Neuronal stem cell (in vitro differentiated cells): ENCODE data around the gene WWP2.
"Not testable (repeated sequence)": the region's sequence is repeated elsewhere in the genome, so short reads cannot be mapped to it uniquely, and the experiment has no call there.

ENCODE experiments used
- DNase-seq: peaks from one replicate; pipeline ENCODE4 v3.0.0-alpha.2; 2013; ENCODE audit warnings: low spot score
- H2AFZ ChIP-seq: one replicate; pipeline ENCODE4 v1.6.1; 2013; ENCODE audit warnings: mild to moderate bottlenecking, low read length, inconsistent platforms
- H2AK5ac ChIP-seq: 2 replicates; pipeline ENCODE4 v1.6.1; 2013; ENCODE audit warnings: low read depth, mild to moderate bottlenecking, inconsistent platforms, low read length, moderate library complexity, mixed read lengths
- H2BK120ac ChIP-seq: 2 replicates; pipeline ENCODE4 v1.6.1; 2013; ENCODE audit warnings: low read depth, mild to moderate bottlenecking, inconsistent platforms, low read length, moderate library complexity, mixed read lengths
- H2BK12ac ChIP-seq: one replicate; pipeline ENCODE4 v1.6.1; 2013; ENCODE audit warnings: low read length, inconsistent platforms
- H2BK15ac ChIP-seq: 2 replicates; pipeline ENCODE4 v1.6.1; 2013; ENCODE audit warnings: mild to moderate bottlenecking, low read length, inconsistent platforms, mixed read lengths
- H2BK5ac ChIP-seq: one replicate; pipeline ENCODE4 v1.6.1; 2013; ENCODE audit warnings: inconsistent platforms, mild to moderate bottlenecking, low read length, moderate library complexity
- H3K14ac ChIP-seq: one replicate; pipeline ENCODE4 v1.6.1; 2013; ENCODE audit warnings: low read length, inconsistent platforms
- H3K18ac ChIP-seq: 2 replicates; pipeline ENCODE4 v1.6.1; 2013; ENCODE audit warnings: low read length, inconsistent platforms
- H3K23ac ChIP-seq: 2 replicates; pipeline ENCODE4 v1.6.1; 2013; ENCODE audit warnings: low read depth, mild to moderate bottlenecking, mixed read lengths, low read length, inconsistent platforms; ENCODE audit not compliant: poor library complexity
- H3K27ac ChIP-seq: replicated peaks from 3 replicates; pipeline ENCODE4 v1.5.1; 2013; ENCODE audit warnings: low read length, inconsistent platforms
- H3K27me3 ChIP-seq, 3 experiments: 2 replicates each; pipeline ENCODE4 v1.6.1; 2013; ENCODE audit warnings: low read length in 3 of 3, mild to moderate bottlenecking in 2 of 3, inconsistent platforms in 1 of 3, low read depth in 1 of 3, mixed read lengths in 1 of 3, moderate library complexity in 1 of 3; ENCODE audit not compliant: control insufficient read depth in 3 of 3, insufficient read depth in 3 of 3
- H3K36me3 ChIP-seq, 2 donors: replicated peaks in 1 of 2; 2 replicates each; pipeline ENCODE4 v1.6.1; 2013; ENCODE audit warnings: low read length in 2 of 2; ENCODE audit not compliant: control insufficient read depth in 2 of 2, insufficient read depth in 2 of 2
- H3K4ac ChIP-seq: 2 replicates; pipeline ENCODE4 v1.6.1; 2013; ENCODE audit warnings: inconsistent platforms, mild to moderate bottlenecking, low read length, moderate library complexity
- H3K4me1 ChIP-seq, 2 donors: 1 replicate in 1 of 2; 2 replicates in 1 of 2; pipeline ENCODE4 v1.6.1; 2013; ENCODE audit warnings: low read length in 2 of 2, low read depth in 1 of 2; ENCODE audit not compliant: control insufficient read depth in 2 of 2, insufficient read depth in 1 of 2
- H3K4me2 ChIP-seq: one replicate; pipeline ENCODE4 v1.6.1; 2013; ENCODE audit warnings: mild to moderate bottlenecking, low read length, inconsistent platforms; ENCODE audit not compliant: insufficient read depth, poor library complexity, severe bottlenecking
- H3K4me3 ChIP-seq, 2 donors: 2 replicates each; pipeline ENCODE4 v1.5.1; 2013; ENCODE audit warnings: low read length in 2 of 2, mild to moderate bottlenecking in 2 of 2, inconsistent platforms in 1 of 2, moderate library complexity in 1 of 2
- H3K79me1 ChIP-seq: one replicate; pipeline ENCODE4 v1.6.1; 2013; ENCODE audit warnings: low read depth, mild to moderate bottlenecking, inconsistent platforms, low read length, moderate library complexity
- H3K9ac ChIP-seq: one replicate; pipeline ENCODE4 v1.6.1; 2013; ENCODE audit warnings: mild to moderate bottlenecking, low read depth, low read length, inconsistent platforms; ENCODE audit not compliant: poor library complexity
- H3K9me3 ChIP-seq, 2 donors: replicated peaks in 1 of 2; 2 replicates each; pipeline versions ENCODE3 to v1.6.1; 2013; ENCODE audit warnings: low read length in 2 of 2, mild to moderate bottlenecking in 2 of 2, inconsistent platforms in 1 of 2, low read depth in 1 of 2, mixed read lengths in 1 of 2, moderate library complexity in 1 of 2; ENCODE audit not compliant: control insufficient read depth in 2 of 2, insufficient read depth in 1 of 2
- H4K8ac ChIP-seq: one replicate; pipeline ENCODE4 v1.6.1; 2013; ENCODE audit warnings: low read depth, mild to moderate bottlenecking, inconsistent platforms, low read length, moderate library complexity
- H4K91ac ChIP-seq: one replicate; pipeline ENCODE4 v1.6.1; 2013; ENCODE audit warnings: low read length, low read depth, mild to moderate bottlenecking, inconsistent platforms; ENCODE audit not compliant: poor library complexity
- WGBS, 2 donors: extraction: QIAGEN DNeasy Blood & Tissue Kit; methylation state at CpG; one replicate each; pipeline ENCODE4 v1.1.7; 2013; ENCODE audit warnings: missing lambda C conversion rate in 2 of 2, mixed read lengths in 1 of 2; ENCODE audit not compliant: insufficient read length in 2 of 2, insufficient replicate concordance in 1 of 2; ENCODE audit errors: extremely low coverage in 2 of 2; 5-methylcytosine and 5-hydroxymethylcytosine counted together

Gene WWP2

DNA sequence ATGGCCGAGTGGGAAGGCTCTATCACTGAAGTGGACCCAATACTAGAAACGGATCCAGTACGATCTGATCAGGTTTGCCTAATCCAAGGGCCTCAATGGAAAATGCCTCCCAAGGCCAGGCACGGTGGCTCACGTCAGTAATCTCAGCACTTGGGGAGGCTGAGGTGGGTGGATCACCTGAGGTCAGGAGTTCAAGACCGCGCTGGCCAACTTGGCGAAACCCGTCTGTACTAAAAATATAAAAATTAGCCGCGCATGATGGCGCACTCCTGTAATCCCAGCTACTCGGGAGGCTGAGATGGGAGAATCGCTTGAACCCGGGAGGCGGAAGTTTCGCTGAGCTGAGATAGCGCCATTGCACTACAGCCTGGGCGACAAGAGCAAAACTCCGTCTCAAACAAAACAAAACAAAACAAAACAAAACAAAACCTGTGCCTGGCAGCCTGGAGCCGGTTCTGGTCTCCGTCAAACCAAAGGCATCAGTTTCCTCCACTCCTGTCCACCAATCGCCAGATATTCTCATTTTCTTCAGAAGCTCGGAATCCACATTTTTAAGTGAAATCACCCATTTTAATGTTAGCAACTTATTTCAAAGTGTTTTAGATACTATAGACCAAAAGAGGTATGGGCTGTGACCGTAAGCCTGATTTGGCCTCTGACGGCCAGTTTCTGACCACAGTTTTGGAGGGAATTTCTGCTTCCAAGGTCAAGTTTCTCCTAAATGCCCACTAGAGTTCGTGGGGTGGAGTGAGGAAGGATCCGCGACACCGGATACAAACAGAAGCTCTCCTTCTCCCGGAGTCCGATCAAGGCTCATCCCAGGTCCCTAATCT is 36.4 kb upstream of the WWP2 start:
- Histone ChIP-seq H3K79me1 (no peaks in the 10 kb centered on the region), H3K9ac (no peak overlapping the region), H3K27ac (peak overlapping the region; percentile 61), H3K9me3 (no peaks in the 10 kb centered on the region), H3K14ac (no peak overlapping the region), H3K4me1 (peaks cover 4 to 15% of the 10 kb centered on the region in 2 donors), H3K23ac (peak overlapping the region; percentile 90), H3K4ac (no peak overlapping the region), H2AFZ (peak overlapping the region; percentile 88), H2BK12ac (no peak overlapping the region), H2BK5ac (peak overlapping the region; percentile 69), H2BK120ac (no peak overlapping the region), H2AK5ac (no peak overlapping the region), H4K8ac (no peak overlapping the region), H3K18ac (no peak overlapping the region), H2BK15ac (peak overlapping the region; percentile 47), H3K4me3 (peak overlapping the region; percentile 3 to 50), H3K27me3 (no peaks in the 10 kb centered on the region), H3K4me2 (peak overlapping the region; percentile 90), H4K91ac (no peak overlapping the region), H3K36me3 (no peaks in the 10 kb centered on the region)
- no peak for DNase-seq
- WGBS, 2 donors, result no CpG with 5 or more reads among the region's 32 CpGs

DNA sequence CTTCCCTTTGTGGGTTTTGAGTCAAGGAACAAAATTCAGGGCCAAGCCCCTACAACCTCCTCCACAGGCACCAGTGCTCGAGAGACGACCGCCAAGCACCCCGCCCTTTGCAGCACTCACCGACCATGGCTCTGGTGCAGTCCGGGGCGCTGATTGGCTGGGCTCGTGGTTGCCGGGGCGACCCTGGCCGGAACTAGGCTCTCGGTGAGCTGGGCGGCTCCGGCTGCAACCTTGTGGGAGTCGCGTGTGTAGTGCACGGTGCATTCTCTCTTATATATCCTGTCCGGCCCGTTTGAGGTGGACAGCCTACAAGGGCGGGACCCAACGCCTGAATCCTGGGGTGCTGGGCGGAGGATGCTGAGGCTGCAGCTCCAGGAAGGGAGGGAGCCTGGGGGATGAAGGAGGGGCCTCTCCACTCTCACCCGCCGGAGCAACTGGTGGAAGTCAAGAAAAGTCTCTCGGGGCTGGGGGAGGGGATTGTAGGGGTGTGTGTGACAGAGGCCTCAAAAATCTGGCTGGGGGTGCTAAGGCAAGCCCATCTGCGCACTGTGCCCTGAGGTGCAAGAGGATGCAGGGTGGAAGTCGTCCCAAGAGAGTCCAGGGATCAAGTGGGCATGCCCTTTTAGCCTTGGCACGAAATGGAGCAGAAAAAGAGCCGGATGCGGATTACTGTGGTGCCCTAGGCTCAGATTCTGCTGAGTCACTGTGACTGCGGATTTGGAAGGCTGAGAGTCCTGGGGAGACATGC is 35.6 kb upstream of the WWP2 start, which contains the start of gene NQO1:
NQO1 (minus strand) TSS at position 248 of the 748 bp plus-strand sequence; CDS start at position 127, 121 bp downstream.
- H3K36me3 ChIP-seq, result no peaks in the 10 kb centered on the region
- no peak within 1 kb of the TSS for H4K8ac ChIP-seq
- peak within 1 kb of the TSS; percentile 82 for H3K9ac ChIP-seq
- H2AFZ ChIP-seq, result peak within 1 kb of the TSS; percentile 88
- no CpG with 5 or more reads among the region's 31 CpGs for WGBS, 2 donors
- DNase-seq, result peak; percentile 83
- H2BK120ac ChIP-seq, result no peak within 1 kb of the TSS
- peak within 1 kb of the TSS; percentile 69 for H2BK5ac ChIP-seq
- no peak within 1 kb of the TSS for H3K14ac ChIP-seq
- peak within 1 kb of the TSS; percentile 90 for H3K4me2 ChIP-seq
- no peaks in the 10 kb centered on the region for H3K79me1 ChIP-seq
- H2BK15ac ChIP-seq, result peak within 1 kb of the TSS; percentile 47
- no peaks in the 10 kb centered on the region for H3K27me3 ChIP-seq
- peak within 1 kb of the TSS; percentile 78 for H3K18ac ChIP-seq
- no peaks in the 10 kb centered on the region for H3K9me3 ChIP-seq
- peak within 1 kb of the TSS; percentile 90 for H3K23ac ChIP-seq
- H3K4me1 ChIP-seq, result peaks cover 4 to 15% of the 10 kb centered on the region in 2 donors
- H2BK12ac ChIP-seq, result no peak within 1 kb of the TSS
- H3K4me3 ChIP-seq, result peak within 1 kb of the TSS; percentile 50 to 80
- H3K4ac ChIP-seq, result no peak within 1 kb of the TSS
- peak within 1 kb of the TSS; percentile 94 for H3K27ac ChIP-seq
- H2AK5ac ChIP-seq, result peak within 1 kb of the TSS; percentile 34
- H4K91ac ChIP-seq, result peak within 1 kb of the TSS; percentile 47

DNA sequence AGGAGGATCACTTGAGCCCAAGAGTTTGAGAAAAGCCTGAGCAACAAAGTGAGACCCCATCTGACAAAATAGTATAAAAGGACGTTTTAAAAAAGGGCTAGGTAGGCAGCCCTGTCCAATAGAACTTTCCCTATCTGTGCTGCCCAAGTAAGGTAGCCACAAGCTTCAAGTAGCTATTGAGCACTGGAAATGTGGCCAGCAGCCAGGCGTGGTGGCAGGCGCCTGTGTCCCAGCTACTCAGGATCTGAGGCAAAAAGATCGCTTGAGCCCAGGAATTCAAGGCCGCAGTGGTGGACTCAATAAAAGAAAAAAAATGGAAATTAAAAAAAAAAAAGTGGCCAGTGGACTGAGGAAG is 34.2 kb upstream of the WWP2 start:
- Histone ChIP-seq H3K4ac (no peak overlapping the region), H2AFZ (no peak overlapping the region), H3K4me2 (no peak overlapping the region), H3K27me3 (no peaks in the 10 kb centered on the region), H4K91ac (no peak overlapping the region), H3K27ac (peak overlapping the region; percentile 4), H3K4me1 (peaks cover 4 to 15% of the 10 kb centered on the region in 2 donors), H3K4me3 (no peak overlapping the region), H3K18ac (peak overlapping the region; percentile 84), H3K23ac (no peak overlapping the region), H3K14ac (no peak overlapping the region), H2BK15ac (no peak overlapping the region), H3K9me3 (no peaks in the 10 kb centered on the region), H3K79me1 (no peaks in the 10 kb centered on the region), H3K36me3 (no peaks in the 10 kb centered on the region), H2AK5ac (no peak overlapping the region), H4K8ac (no peak overlapping the region), H2BK120ac (peak overlapping the region; percentile 29), H2BK12ac (no peak overlapping the region), H3K9ac (no peak overlapping the region), H2BK5ac (peak overlapping the region; percentile 21)
- DNase-seq, result no peak
- WGBS, 2 donors, result no CpG with 5 or more reads among the region's 5 CpGs

DNA sequence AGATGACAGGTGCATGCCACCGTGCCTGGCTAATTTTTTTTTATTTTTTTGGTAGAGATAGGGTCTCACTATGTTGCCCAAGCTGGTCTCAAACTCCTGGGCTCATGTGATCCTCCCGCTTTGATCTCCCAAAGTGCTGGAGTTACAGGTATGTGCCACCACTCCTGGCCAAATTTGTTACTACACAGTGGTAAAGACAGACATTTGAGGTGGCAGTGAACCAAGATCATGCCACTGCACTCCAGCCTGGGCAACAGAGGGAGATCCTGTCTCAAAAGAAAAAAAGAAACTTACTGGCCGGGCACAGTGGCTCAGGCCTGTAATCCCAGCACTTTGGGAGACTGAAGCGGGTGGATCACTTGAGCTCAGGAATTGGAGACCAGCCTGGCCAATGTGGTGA is 33.1 kb upstream of the WWP2 start:
- H3K4me1 ChIP-seq, result peaks cover 4 to 15% of the 10 kb centered on the region in 2 donors
- H3K27ac ChIP-seq, H3K9ac ChIP-seq, H2BK12ac ChIP-seq, H2AK5ac ChIP-seq, H3K18ac ChIP-seq, H2AFZ ChIP-seq, H3K9me3 ChIP-seq, H3K4me2 ChIP-seq, H3K23ac ChIP-seq, DNase-seq, H4K91ac ChIP-seq, H4K8ac ChIP-seq, H3K4ac ChIP-seq, H2BK15ac ChIP-seq, H3K79me1 ChIP-seq, H2BK5ac ChIP-seq, H3K4me3 ChIP-seq, H3K14ac ChIP-seq, H2BK120ac ChIP-seq, H3K36me3 ChIP-seq, H3K27me3 ChIP-seq: not testable (repeated sequence)
- no CpG with 5 or more reads among the region's 4 CpGs for WGBS, 2 donors
